ENCODE results near the gene RMRP.

- TF ChIP-seq YY1 (IDR thresholded peaks at IDR 0.05; ENCODE audit: low read depth) (no peak), RFX5 (IDR thresholded peaks at IDR 0.05; ENCODE audit: low read length) (no peak), SMC3 (IDR thresholded peaks at IDR 0.05; ENCODE audit: low read depth, low read length) (no peak), USF1 (IDR thresholded peaks at IDR 0.05; ENCODE audit: borderline replicate concordance, low read depth) (no peak), GABPA (IDR thresholded peaks at IDR 0.05; ENCODE audit: low read depth) (no peak), CHD2 (IDR thresholded peaks at IDR 0.05; ENCODE audit: low read length, partially characterized antibody) (no peak), RAD21 (IDR thresholded peaks at IDR 0.05; ENCODE audit: low read length) (no peak), ELF1 (IDR thresholded peaks at IDR 0.05) (no peak), POLR2AphosphoS5 (IDR thresholded peaks at IDR 0.05; ENCODE audit: low read depth, low read length) (no peak), MXI1 (IDR thresholded peaks at IDR 0.05; ENCODE audit: low read depth, low read length) (no peak)
- TF ChIP-seq, protein P1, sequence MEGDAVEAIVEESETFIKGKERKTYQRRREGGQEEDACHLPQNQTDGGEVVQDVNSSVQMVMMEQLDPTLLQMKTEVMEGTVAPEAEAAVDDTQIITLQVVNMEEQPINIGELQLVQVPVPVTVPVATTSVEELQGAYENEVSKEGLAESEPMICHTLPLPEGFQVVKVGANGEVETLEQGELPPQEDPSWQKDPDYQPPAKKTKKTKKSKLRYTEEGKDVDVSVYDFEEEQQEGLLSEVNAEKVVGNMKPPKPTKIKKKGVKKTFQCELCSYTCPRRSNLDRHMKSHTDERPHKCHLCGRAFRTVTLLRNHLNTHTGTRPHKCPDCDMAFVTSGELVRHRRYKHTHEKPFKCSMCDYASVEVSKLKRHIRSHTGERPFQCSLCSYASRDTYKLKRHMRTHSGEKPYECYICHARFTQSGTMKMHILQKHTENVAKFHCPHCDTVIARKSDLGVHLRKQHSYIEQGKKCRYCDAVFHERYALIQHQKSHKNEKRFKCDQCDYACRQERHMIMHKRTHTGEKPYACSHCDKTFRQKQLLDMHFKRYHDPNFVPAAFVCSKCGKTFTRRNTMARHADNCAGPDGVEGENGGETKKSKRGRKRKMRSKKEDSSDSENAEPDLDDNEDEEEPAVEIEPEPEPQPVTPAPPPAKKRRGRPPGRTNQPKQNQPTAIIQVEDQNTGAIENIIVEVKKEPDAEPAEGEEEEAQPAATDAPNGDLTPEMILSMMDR (IDR thresholded peaks at IDR 0.05), result no peak
- TF ChIP-seq, protein P2, sequence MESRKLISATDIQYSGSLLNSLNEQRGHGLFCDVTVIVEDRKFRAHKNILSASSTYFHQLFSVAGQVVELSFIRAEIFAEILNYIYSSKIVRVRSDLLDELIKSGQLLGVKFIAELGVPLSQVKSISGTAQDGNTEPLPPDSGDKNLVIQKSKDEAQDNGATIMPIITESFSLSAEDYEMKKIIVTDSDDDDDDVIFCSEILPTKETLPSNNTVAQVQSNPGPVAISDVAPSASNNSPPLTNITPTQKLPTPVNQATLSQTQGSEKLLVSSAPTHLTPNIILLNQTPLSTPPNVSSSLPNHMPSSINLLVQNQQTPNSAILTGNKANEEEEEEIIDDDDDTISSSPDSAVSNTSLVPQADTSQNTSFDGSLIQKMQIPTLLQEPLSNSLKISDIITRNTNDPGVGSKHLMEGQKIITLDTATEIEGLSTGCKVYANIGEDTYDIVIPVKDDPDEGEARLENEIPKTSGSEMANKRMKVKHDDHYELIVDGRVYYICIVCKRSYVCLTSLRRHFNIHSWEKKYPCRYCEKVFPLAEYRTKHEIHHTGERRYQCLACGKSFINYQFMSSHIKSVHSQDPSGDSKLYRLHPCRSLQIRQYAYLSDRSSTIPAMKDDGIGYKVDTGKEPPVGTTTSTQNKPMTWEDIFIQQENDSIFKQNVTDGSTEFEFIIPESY (IDR thresholded peaks at IDR 0.05; ENCODE audit: borderline replicate concordance, low read depth), result no peak
Observed at GRCh38 chr9:35690294-35690613, 32.4 kb upstream of the RMRP start.
